KOPT-K1 (cell line): ENCODE measurements around the gene ARHGAP5.

Experiments used
- H3K27ac ChIP-seq: fragments of 200-600 bp; sonication (generic); 2 replicates; pipeline ENCODE4 v1.5.1; 2016; ENCODE audit warnings: antibody characterized with exemption, mild to moderate bottlenecking, low read depth, low read length; ENCODE audit not compliant: poor library complexity, severe bottlenecking
- H3K36me3 ChIP-seq: fragments of 200-600 bp; sonication (generic); 2 replicates; pipeline ENCODE4 v1.5.1; 2017; ENCODE audit warnings: antibody characterized with exemption, mild to moderate bottlenecking, low read length, moderate library complexity; ENCODE audit not compliant: insufficient read depth
- H3K9me3 ChIP-seq: fragments of 200-600 bp; sonication (generic); 2 replicates; pipeline ENCODE4 v1.5.1; 2017; ENCODE audit warnings: antibody characterized with exemption, low read length, mild to moderate bottlenecking; ENCODE audit not compliant: insufficient read depth, poor library complexity, severe bottlenecking

Gene ARHGAP5

GRCh38 chr14:32201816-32202490 is 124.8 kb downstream of the ARHGAP5 start, which contains the start of gene RNU6-7:
RNU6-7 (plus strand) TSS chr14:32202045.
- H3K36me3 ChIP-seq: no peaks in the 10 kb centered on the region
- H3K27ac ChIP-seq: peak within 1 kb of the TSS; percentile 83
- H3K9me3 ChIP-seq: no peaks in the 10 kb centered on the region

- no peaks in the 10 kb centered on the region for H3K9me3 ChIP-seq
- no peaks in the 10 kb centered on the region for H3K36me3 ChIP-seq
- H3K27ac ChIP-seq: peak overlapping the region; percentile 83
These were observed 125.4 kb downstream of the ARHGAP5 start for GRCh38 chr14:32202491-32202997.

GRCh38 chr14:32202998-32203882 is 126.1 kb downstream of the ARHGAP5 start, which contains the start of gene RNU6-8:
RNU6-8 (minus strand) TSS chr14:32203269.
- no peaks in the 10 kb centered on the region for H3K36me3 ChIP-seq
- peak within 1 kb of the TSS; percentile 83 for H3K27ac ChIP-seq
- no peaks in the 10 kb centered on the region for H3K9me3 ChIP-seq

GRCh38 chr14:32203928-32204357 is 126.8 kb downstream of the ARHGAP5 start:
- H3K9me3 ChIP-seq: no peaks in the 10 kb centered on the region
- peak overlapping the region; percentile 83 for H3K27ac ChIP-seq
- H3K36me3 ChIP-seq: no peaks in the 10 kb centered on the region

GRCh38 chr14:32205554-32205953 is 128.4 kb downstream of the ARHGAP5 start:
- Histone ChIP-seq H3K27ac (no peak overlapping the region), H3K9me3 (no peaks in the 10 kb centered on the region), H3K36me3 (no peaks in the 10 kb centered on the region)

- no peak overlapping the region for H3K27ac ChIP-seq
- no peaks in the 10 kb centered on the region for H3K36me3 ChIP-seq
- H3K9me3 ChIP-seq: no peaks in the 10 kb centered on the region
These were observed 128.9 kb downstream of the ARHGAP5 start for GRCh38 chr14:32205984-32206383.

- no peaks in the 10 kb centered on the region for H3K36me3 ChIP-seq
- H3K9me3 ChIP-seq: no peaks in the 10 kb centered on the region
- no peak overlapping the region for H3K27ac ChIP-seq
These were observed 129.4 kb downstream of the ARHGAP5 start for GRCh38 chr14:32206552-32206951.

- Histone ChIP-seq H3K36me3 (no peaks in the 10 kb centered on the region), H3K9me3 (no peaks in the 10 kb centered on the region), H3K27ac (no peak overlapping the region)
These were observed 131.4 kb downstream of the ARHGAP5 start for GRCh38 chr14:32208490-32208889.
